ENCODE results near the gene RASD2. TPM values are rescaled to one million over a fixed set of nuclear protein-coding genes. Genes with fewer than 3 reads are reported as not detected.

RASD2 gene
- total and polyA plus RNA-seq, 10 of the 15 experiments (the other 5 are each of a cell fraction or from before 2014, with no cell fraction given), result 0.03 TPM; not detected in 9

DNA sequence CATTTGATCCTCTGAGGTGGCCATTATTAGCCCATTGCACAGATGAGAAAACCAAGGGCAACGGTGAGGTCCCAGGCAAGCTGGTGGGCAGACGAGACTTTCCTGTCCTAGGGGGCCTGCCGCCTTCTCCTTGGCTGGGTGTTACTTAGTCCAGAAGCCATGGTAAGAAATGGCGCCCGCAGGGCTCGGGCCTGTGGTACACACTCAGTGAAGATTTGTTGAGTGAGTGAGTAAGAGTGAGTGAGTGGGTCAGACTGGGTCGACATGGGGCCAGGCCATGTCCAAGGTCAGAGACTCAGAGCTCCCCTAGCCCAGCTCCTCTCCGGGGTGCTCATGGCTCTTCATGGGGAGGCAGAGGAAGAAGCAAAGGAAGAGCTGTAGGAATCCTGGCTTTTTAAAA is 36.0 kb downstream of the RASD2 start:
- ChIA-PET SMC1A (ENCODE audit: uncharacterized antibody, unreplicated experiment) (interaction anchor here (1.2 to 1.8 kb wide), 3 partner anchors 8 to 226 kb away, joined by 3 to 7 read pairs (median 4); no protein-coding TSS in a partner anchor), POLR2A (no interaction called here), CTCF (interaction anchor here (1.9 kb wide), 1 partner anchor 226 kb away, joined by 4 read pairs; no protein-coding TSS in a partner anchor), RAD21 (ENCODE audit: unreplicated experiment) (interaction anchor here (0.7 kb wide), 1 partner anchor 226 kb away, joined by 3 read pairs; no protein-coding TSS in a partner anchor)
- DNase-seq (ENCODE audit: low read depth, low spot score), result no peak
- in situ Hi-C loops (cut with MboI) (no loop called here), intact Hi-C loops (cut with micrococcal nuclease; ENCODE audit: unreplicated experiment) (no loop called here)
- ATAC-seq, result no peak
- no peaks in the 10 kb centered on the region for H3K4me1 ChIP-seq (ENCODE audit: control insufficient read depth, insufficient read depth, low read length)
- H3K9ac ChIP-seq (ENCODE audit: control insufficient read depth, insufficient read depth, low read length), result no peak overlapping the region
- H3K9me3 ChIP-seq (replicated peaks; ENCODE audit: control insufficient read depth, insufficient read depth, low read length), result no peaks in the 10 kb centered on the region
- 20% methylated on average over 8 of the region's 8 CpGs for WGBS (ENCODE audit: insufficient coverage, insufficient replicate concordance, low lambda C conversion rate, missing lambda C conversion rate)
- no peaks in the 10 kb centered on the region for H3K36me3 ChIP-seq (ENCODE audit: control insufficient read depth in 2 of 2, insufficient read depth in 2 of 2, low read length in 1 of 2)
- no peaks in the 10 kb centered on the region for H3K79me2 ChIP-seq (ENCODE audit: control insufficient read depth, insufficient read depth, low read length)
- no TSS peak for BruUV-seq (replicated peaks)
- no peak overlapping the region for H3K4me2 ChIP-seq (ENCODE audit: control insufficient read depth, insufficient read depth)
- H3K27ac ChIP-seq (ENCODE audit: control insufficient read depth, insufficient read depth), result no peak overlapping the region
- H2AFZ ChIP-seq (ENCODE audit: control insufficient read depth, low read depth, low read length), result no peak overlapping the region
- H3K27me3 ChIP-seq (replicated peaks in 1 of 2; ENCODE audit: control insufficient read depth in 2 of 2, insufficient read depth in 2 of 2, low read length in 1 of 2), result peaks cover 1 to 2% of the 10 kb centered on the region in 2 experiments; a peak in 1 of 4 replicates
- H4K20me1 ChIP-seq (ENCODE audit: control insufficient read depth, insufficient read depth), result no peaks in the 10 kb centered on the region; the same call in 1 of the 2 replicates
- H3K4me3 ChIP-seq, result no peak overlapping the region
- no peak for FAIRE-seq
- TF ChIP-seq NR2C1 (IDR thresholded peaks at IDR 0.05) (no peak), CBFB (IDR thresholded peaks at IDR 0.05; ENCODE audit: low read depth) (no peak), BHLHE40 (IDR thresholded peaks at IDR 0.05; ENCODE audit: borderline replicate concordance in 1 of 2, low read depth in 2 of 2, low read length in 1 of 2) (no peak), CTCF (IDR thresholded peaks at IDR 0.05 in 2 of 3, conservative IDR thresholded peaks at IDR 0.05 in 1 of 3; ENCODE audit: control insufficient read depth in 2 of 3, extremely low read depth in 1 of 3, insufficient read depth in 1 of 3, low read depth in 3 of 3, low read length in 3 of 3) (no peak), FOXK2 (IDR thresholded peaks at IDR 0.05) (no peak), POU2F2 (IDR thresholded peaks at IDR 0.05; ENCODE audit: borderline replicate concordance, low read depth, low read length) (no peak), STAT1 (conservative IDR thresholded peaks at IDR 0.05) (no peak), PAX5 (IDR thresholded peaks at IDR 0.05; ENCODE audit: borderline replicate concordance, low read depth, low read length) (no peak)
- TF ChIP-seq, protein P1, sequence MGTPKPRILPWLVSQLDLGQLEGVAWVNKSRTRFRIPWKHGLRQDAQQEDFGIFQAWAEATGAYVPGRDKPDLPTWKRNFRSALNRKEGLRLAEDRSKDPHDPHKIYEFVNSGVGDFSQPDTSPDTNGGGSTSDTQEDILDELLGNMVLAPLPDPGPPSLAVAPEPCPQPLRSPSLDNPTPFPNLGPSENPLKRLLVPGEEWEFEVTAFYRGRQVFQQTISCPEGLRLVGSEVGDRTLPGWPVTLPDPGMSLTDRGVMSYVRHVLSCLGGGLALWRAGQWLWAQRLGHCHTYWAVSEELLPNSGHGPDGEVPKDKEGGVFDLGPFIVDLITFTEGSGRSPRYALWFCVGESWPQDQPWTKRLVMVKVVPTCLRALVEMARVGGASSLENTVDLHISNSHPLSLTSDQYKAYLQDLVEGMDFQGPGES (IDR thresholded peaks at IDR 0.05), result no peak
- TF ChIP-seq, protein P2, sequence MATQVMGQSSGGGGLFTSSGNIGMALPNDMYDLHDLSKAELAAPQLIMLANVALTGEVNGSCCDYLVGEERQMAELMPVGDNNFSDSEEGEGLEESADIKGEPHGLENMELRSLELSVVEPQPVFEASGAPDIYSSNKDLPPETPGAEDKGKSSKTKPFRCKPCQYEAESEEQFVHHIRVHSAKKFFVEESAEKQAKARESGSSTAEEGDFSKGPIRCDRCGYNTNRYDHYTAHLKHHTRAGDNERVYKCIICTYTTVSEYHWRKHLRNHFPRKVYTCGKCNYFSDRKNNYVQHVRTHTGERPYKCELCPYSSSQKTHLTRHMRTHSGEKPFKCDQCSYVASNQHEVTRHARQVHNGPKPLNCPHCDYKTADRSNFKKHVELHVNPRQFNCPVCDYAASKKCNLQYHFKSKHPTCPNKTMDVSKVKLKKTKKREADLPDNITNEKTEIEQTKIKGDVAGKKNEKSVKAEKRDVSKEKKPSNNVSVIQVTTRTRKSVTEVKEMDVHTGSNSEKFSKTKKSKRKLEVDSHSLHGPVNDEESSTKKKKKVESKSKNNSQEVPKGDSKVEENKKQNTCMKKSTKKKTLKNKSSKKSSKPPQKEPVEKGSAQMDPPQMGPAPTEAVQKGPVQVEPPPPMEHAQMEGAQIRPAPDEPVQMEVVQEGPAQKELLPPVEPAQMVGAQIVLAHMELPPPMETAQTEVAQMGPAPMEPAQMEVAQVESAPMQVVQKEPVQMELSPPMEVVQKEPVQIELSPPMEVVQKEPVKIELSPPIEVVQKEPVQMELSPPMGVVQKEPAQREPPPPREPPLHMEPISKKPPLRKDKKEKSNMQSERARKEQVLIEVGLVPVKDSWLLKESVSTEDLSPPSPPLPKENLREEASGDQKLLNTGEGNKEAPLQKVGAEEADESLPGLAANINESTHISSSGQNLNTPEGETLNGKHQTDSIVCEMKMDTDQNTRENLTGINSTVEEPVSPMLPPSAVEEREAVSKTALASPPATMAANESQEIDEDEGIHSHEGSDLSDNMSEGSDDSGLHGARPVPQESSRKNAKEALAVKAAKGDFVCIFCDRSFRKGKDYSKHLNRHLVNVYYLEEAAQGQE (IDR thresholded peaks at IDR 0.05; ENCODE audit: low read depth, low read length), result no peak
- TF ChIP-seq, protein P3, sequence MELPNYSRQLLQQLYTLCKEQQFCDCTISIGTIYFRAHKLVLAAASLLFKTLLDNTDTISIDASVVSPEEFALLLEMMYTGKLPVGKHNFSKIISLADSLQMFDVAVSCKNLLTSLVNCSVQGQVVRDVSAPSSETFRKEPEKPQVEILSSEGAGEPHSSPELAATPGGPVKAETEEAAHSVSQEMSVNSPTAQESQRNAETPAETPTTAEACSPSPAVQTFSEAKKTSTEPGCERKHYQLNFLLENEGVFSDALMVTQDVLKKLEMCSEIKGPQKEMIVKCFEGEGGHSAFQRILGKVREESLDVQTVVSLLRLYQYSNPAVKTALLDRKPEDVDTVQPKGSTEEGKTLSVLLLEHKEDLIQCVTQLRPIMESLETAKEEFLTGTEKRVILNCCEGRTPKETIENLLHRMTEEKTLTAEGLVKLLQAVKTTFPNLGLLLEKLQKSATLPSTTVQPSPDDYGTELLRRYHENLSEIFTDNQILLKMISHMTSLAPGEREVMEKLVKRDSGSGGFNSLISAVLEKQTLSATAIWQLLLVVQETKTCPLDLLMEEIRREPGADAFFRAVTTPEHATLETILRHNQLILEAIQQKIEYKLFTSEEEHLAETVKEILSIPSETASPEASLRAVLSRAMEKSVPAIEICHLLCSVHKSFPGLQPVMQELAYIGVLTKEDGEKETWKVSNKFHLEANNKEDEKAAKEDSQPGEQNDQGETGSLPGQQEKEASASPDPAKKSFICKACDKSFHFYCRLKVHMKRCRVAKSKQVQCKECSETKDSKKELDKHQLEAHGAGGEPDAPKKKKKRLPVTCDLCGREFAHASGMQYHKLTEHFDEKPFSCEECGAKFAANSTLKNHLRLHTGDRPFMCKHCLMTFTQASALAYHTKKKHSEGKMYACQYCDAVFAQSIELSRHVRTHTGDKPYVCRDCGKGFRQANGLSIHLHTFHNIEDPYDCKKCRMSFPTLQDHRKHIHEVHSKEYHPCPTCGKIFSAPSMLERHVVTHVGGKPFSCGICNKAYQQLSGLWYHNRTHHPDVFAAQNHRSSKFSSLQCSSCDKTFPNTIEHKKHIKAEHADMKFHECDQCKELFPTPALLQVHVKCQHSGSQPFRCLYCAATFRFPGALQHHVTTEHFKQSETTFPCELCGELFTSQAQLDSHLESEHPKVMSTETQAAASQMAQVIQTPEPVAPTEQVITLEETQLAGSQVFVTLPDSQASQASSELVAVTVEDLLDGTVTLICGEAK (IDR thresholded peaks at IDR 0.05; ENCODE audit: borderline replicate concordance), result no peak

All from GM12878 (cell line).